Loucy (cell line): ENCODE data around the gene ITPKB.

Experiments used
- H2AFZ ChIP-seq: fragments of 200-600 bp; sonication (generic); 2 replicates; pipeline ENCODE4 v1.6.0; 2016; ENCODE audit warnings: antibody characterized with exemption, mild to moderate bottlenecking, low read length, moderate library complexity
- H3F3A ChIP-seq: fragments of 200-600 bp; 2 replicates; pipeline ENCODE4 v1.6.0; 2016; ENCODE audit warnings: antibody characterized with exemption, low read depth, mild to moderate bottlenecking
- H3K27me3 ChIP-seq: fragments of 200-600 bp; sonication (generic); 2 replicates; pipeline ENCODE4 v1.6.1; 2014; ENCODE audit warnings: low read length, mild to moderate bottlenecking; ENCODE audit not compliant: insufficient read depth, poor library complexity, severe bottlenecking
- H3K36me3 ChIP-seq: fragments of 200-600 bp; sonication (generic); 2 replicates; pipeline ENCODE4 v1.6.1; 2016; ENCODE audit warnings: low read length; ENCODE audit not compliant: insufficient read depth
- H3K4me1 ChIP-seq: fragments of 200-600 bp; sonication (generic); 2 replicates; pipeline ENCODE4 v1.5.1; 2014; ENCODE audit warnings: low read length, mild to moderate bottlenecking; ENCODE audit not compliant: insufficient read depth, poor library complexity, severe bottlenecking
- H3K4me2 ChIP-seq: fragments of 200-600 bp; sonication (generic); 2 replicates; pipeline ENCODE4 v1.6.0; 2014; ENCODE audit warnings: antibody characterized with exemption, low read length, low read depth, mild to moderate bottlenecking; ENCODE audit not compliant: poor library complexity, severe bottlenecking
- H3K4me3 ChIP-seq: fragments of 200-600 bp; sonication (generic); 2 replicates; pipeline ENCODE4 v1.5.1; 2014; ENCODE audit warnings: low read length, mild to moderate bottlenecking, mixed read lengths; ENCODE audit not compliant: poor library complexity, severe bottlenecking
- H3K79me2 ChIP-seq: fragments of 200-600 bp; sonication (generic); 2 replicates; pipeline ENCODE4 v1.6.1; 2014; ENCODE audit warnings: low read length; ENCODE audit not compliant: insufficient read depth
- H3K9ac ChIP-seq: fragments of 200-600 bp; sonication (generic); 2 replicates; pipeline ENCODE4 v1.6.0; 2014; ENCODE audit warnings: mild to moderate bottlenecking, low read depth, low read length, moderate library complexity; ENCODE audit not compliant: poor library complexity, severe bottlenecking
- H3K9me2 ChIP-seq: fragments of 200-600 bp; sonication (generic); replicated peaks from 2 replicates; pipeline ENCODE4 v1.6.1; 2016; ENCODE audit warnings: low read depth, low read length, mixed read lengths
- H3K9me3 ChIP-seq: fragments of 200-600 bp; sonication (generic); 2 replicates; pipeline ENCODE4 v1.6.1; 2014; ENCODE audit warnings: mild to moderate bottlenecking, antibody characterized with exemption, low read length, low read depth; ENCODE audit not compliant: insufficient read depth
- H4K20me1 ChIP-seq: fragments of 200-600 bp; sonication (generic); 2 replicates; pipeline ENCODE4 v1.6.0; 2014; ENCODE audit warnings: antibody characterized with exemption, low read length, mild to moderate bottlenecking; ENCODE audit not compliant: insufficient read depth, poor library complexity, severe bottlenecking
- EZH2phosphoT487 ChIP-seq: fragments of 200-600 bp; IDR thresholded peaks from 2 replicates; pipeline ENCODE4 v1.6.1; 2018; ENCODE audit warnings: antibody characterized with exemption, mild to moderate bottlenecking, moderate library complexity, borderline replicate concordance
- TF ChIP-seq, protein P1 (sequence below): fragments of 200-600 bp; sonication (generic); conservative IDR thresholded peaks from 2 replicates; pipeline ENCODE4 v1.5.1; 2014; ENCODE audit warnings: mild to moderate bottlenecking, antibody characterized with exemption, low read length

Gene ITPKB

DNA sequence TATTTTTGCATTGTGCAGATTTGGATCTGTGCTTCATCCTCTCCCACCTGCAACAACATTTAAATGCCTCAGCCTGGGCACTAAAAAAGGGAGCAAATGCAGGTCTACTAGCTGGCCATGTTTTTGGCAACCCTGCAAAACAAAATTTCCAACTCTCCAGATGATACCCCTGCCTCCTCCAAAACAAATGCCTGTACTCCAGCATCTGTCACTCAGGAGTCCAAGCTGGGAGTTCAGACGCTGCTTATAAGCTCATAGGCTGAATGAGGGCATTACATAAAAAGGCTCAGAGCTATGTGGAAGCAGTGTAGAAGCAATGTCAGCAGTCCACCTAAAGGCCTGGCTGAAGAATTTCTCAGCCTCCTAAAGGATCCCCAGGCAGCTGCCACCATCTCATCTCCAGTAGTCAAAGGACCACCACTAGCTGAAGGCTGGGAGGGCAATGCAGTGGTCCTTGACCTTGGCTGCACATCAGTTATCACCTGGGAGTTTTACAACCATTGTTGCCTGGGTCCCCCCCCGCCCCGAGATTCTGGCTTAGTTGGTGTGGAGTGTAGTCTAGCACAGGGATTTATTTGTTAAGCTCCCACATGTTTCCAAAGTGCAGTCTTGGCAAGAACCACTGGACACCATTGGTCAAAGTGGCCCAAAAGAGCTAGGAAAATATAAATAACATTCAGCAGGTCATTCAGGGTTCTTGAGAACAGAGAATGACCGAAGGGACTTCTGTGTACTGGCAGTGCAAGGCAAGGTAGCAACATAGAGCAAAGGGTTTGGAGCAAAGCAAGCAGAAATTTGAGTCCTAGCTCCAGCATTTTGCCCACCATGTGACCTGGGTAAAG lies 57.2 kb downstream of the ITPKB start:
- peaks cover 6% of the 10 kb centered on the region; the same call in 1 of the 2 replicates for H3F3A ChIP-seq
- no peaks in the 10 kb centered on the region for H4K20me1 ChIP-seq
- H3K4me2 ChIP-seq, result no peak overlapping the region
- peaks cover 100% of the 10 kb centered on the region for H3K79me2 ChIP-seq
- H3K4me1 ChIP-seq, result peaks cover 34% of the 10 kb centered on the region
- H3K9me3 ChIP-seq, result no peaks in the 10 kb centered on the region
- no peak overlapping the region for H3K9ac ChIP-seq
- TF ChIP-seq EZH2phosphoT487, result no peak
- TF ChIP-seq, protein P1, sequence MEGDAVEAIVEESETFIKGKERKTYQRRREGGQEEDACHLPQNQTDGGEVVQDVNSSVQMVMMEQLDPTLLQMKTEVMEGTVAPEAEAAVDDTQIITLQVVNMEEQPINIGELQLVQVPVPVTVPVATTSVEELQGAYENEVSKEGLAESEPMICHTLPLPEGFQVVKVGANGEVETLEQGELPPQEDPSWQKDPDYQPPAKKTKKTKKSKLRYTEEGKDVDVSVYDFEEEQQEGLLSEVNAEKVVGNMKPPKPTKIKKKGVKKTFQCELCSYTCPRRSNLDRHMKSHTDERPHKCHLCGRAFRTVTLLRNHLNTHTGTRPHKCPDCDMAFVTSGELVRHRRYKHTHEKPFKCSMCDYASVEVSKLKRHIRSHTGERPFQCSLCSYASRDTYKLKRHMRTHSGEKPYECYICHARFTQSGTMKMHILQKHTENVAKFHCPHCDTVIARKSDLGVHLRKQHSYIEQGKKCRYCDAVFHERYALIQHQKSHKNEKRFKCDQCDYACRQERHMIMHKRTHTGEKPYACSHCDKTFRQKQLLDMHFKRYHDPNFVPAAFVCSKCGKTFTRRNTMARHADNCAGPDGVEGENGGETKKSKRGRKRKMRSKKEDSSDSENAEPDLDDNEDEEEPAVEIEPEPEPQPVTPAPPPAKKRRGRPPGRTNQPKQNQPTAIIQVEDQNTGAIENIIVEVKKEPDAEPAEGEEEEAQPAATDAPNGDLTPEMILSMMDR, result no peak
- peaks cover 24% of the 10 kb centered on the region; the same call in 1 of the 2 replicates for H3K36me3 ChIP-seq
- H3K27me3 ChIP-seq, result no peaks in the 10 kb centered on the region
- no peaks in the 10 kb centered on the region for H3K9me2 ChIP-seq
- H2AFZ ChIP-seq, result no peak overlapping the region
- no peak overlapping the region for H3K4me3 ChIP-seq

DNA sequence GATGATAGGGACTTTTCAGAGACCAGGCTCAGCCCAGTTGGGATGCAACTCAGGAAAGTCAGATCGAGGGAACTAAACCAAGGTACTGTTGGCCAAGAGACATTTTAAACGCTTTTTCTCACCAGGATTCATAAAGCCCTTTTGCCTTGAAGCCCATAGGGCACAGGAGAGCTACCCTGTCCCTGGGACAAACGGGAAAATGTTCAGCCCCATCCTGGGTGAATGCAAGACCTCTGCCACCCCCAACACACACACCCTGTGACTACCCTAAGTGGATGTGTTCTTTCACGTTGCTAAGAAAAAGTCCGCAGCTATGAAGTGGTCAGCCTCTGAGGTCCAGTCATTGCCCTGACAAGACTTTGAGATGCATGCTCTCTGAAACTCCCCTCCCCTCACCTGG lies 58.4 kb downstream of the ITPKB start:
- H3K79me2 ChIP-seq, result peaks cover 100% of the 10 kb centered on the region
- no peaks in the 10 kb centered on the region for H3K9me3 ChIP-seq
- H2AFZ ChIP-seq, result no peak overlapping the region
- H4K20me1 ChIP-seq, result no peaks in the 10 kb centered on the region
- no peak overlapping the region for H3K4me2 ChIP-seq
- H3K9me2 ChIP-seq, result no peaks in the 10 kb centered on the region
- no peaks in the 10 kb centered on the region for H3K27me3 ChIP-seq
- no peak overlapping the region for H3K4me3 ChIP-seq
- peaks cover 46% of the 10 kb centered on the region for H3K4me1 ChIP-seq
- H3K9ac ChIP-seq, result no peak overlapping the region
- peaks cover 22% of the 10 kb centered on the region; the same call in 1 of the 2 replicates for H3K36me3 ChIP-seq
- TF ChIP-seq EZH2phosphoT487, result no peak
- TF ChIP-seq, protein P1, result no peak
- peaks cover 12% of the 10 kb centered on the region; the same call in 1 of the 2 replicates for H3F3A ChIP-seq

DNA sequence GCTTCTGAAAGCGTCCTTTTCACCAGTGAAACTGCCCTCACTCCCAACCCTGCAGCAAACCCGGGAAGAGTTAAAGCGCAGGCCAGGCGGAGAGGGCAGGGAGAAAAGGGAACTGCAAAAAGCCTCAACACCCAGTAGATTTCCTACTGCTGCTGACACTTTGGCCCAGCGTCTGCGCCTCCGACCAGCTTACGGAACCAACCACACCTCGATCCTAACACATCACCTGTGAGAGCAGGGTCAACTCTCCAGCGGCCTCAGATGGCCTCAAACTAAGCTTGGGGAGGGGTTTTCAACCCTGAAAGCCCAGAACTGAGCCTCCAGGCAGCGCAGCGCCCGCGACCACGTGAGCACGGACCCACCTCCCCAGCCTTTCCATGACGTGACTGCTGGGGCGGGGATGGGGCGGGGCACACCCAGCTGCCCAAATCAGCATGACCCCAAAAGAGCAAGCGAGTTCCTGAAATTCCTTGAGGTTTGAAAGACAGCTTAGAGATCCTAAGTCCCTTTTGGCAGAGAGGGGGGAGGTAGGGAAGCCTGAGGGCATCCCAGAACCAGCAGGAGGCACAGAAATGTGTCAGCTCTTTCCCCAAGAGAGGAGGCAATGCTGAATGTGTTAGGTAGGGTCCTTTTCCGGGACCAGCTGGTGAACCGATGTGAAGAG lies 59.1 kb downstream of the ITPKB start:
- Histone ChIP-seq H3K4me2 (no peak overlapping the region), H3K9ac (no peak overlapping the region)

More for the DNA sequence above, 59.1 kb downstream of the ITPKB start:
- no peak for TF ChIP-seq EZH2phosphoT487
- TF ChIP-seq, protein P1, result no peak
- H3K27me3 ChIP-seq, result no peaks in the 10 kb centered on the region
- peaks cover 17% of the 10 kb centered on the region; the same call in 1 of the 2 replicates for H3K36me3 ChIP-seq
- H2AFZ ChIP-seq, result no peak overlapping the region
- H4K20me1 ChIP-seq, result no peaks in the 10 kb centered on the region
- H3F3A ChIP-seq, result peaks cover 17% of the 10 kb centered on the region
- H3K79me2 ChIP-seq, result peaks cover 97% of the 10 kb centered on the region
- H3K9me3 ChIP-seq, result no peaks in the 10 kb centered on the region
- no peaks in the 10 kb centered on the region for H3K9me2 ChIP-seq
- H3K4me3 ChIP-seq, result no peak overlapping the region
- peaks cover 51% of the 10 kb centered on the region for H3K4me1 ChIP-seq
